Activated CD8-positive, alpha-beta memory T cell treated with anti-CD3 and anti-CD28 coated beads, Interleukin-2, amount 50 U/mL, for 1 hour (primary cell): ENCODE measurements around the gene SLC25A11.
"Not testable (repeated sequence)": the region's sequence is repeated elsewhere in the genome, so short reads cannot be mapped to it uniquely, and the experiment has no call there.

Source experiments
- DNase-seq: peaks from one replicate; pipeline ENCODE4 v3.0.0-alpha.2; 2020; ENCODE audit errors: extremely low read depth

Gene SLC25A11

GRCh38 chr17:4945176-4945943 is 5.5 kb upstream of the SLC25A11 start:
- DNase-seq, result no peak

GRCh38 chr17:4944554-4945175 is 4.8 kb upstream of the SLC25A11 start:
- DNase-seq, result no peak

GRCh38 chr17:4944163-4944553 is 4.3 kb upstream of the SLC25A11 start:
- no peak for DNase-seq

- no peak for DNase-seq
These were observed 3.1 kb upstream of the SLC25A11 start for GRCh38 chr17:4942760-4943508.

GRCh38 chr17:4941319-4941610 is 1.4 kb upstream of the SLC25A11 start:
- no peak for DNase-seq

- DNase-seq, result no peak
These were observed 891 bp upstream of the SLC25A11 start for GRCh38 chr17:4940555-4941318.

GRCh38 chr17:4939546-4939795 is 375 bp downstream of the SLC25A11 start:
- no peak for DNase-seq

GRCh38 chr17:4938688-4939545 is 929 bp downstream of the SLC25A11 start:
- no peak for DNase-seq

- DNase-seq, result no peak
These were observed 1.8 kb downstream of the SLC25A11 start for GRCh38 chr17:4938069-4938491.

- no peak for DNase-seq
These were observed 2.3 kb downstream of the SLC25A11 start for GRCh38 chr17:4937553-4937952.

GRCh38 chr17:4936436-4936835 is 3.4 kb downstream of the SLC25A11 start:
- no peak for DNase-seq

- no peak for DNase-seq
These were observed 4.2 kb downstream of the SLC25A11 start for GRCh38 chr17:4935650-4936049.

- no peak for DNase-seq
These were observed 5.5 kb downstream of the SLC25A11 start for GRCh38 chr17:4934173-4934979.

- no peak for DNase-seq
These were observed 6.2 kb downstream of the SLC25A11 start for GRCh38 chr17:4933646-4934045.

- DNase-seq, result no peak
These were observed 7.1 kb downstream of the SLC25A11 start for GRCh38 chr17:4932756-4933155.

GRCh38 chr17:4931963-4932362 is 7.9 kb downstream of the SLC25A11 start, which contains the start of gene GP1BA:
TSS of gene GP1BA (plus strand) at chr17:4932277. CDS start at chr17:4932605, 328 bp downstream.
- no peak for DNase-seq

- no peak for DNase-seq
These were observed 11.0 kb downstream of the SLC25A11 start for GRCh38 chr17:4928881-4929280.

GRCh38 chr17:4926577-4927335 is 13.1 kb downstream of the SLC25A11 start:
- DNase-seq, result not testable (repeated sequence)

GRCh38 chr17:4921320-4921719 is 18.5 kb downstream of the SLC25A11 start:
- DNase-seq, result no peak
